Uterus (tissue), 4 donors: ENCODE measurements around the gene ALDH1A1. TPM values are rescaled to one million over a fixed set of nuclear protein-coding genes. Genes with fewer than 3 reads are reported as not detected.

Experiments
- DNase-seq, 2 donors: peaks; one replicate each; pipeline ENCODE4 v3.0.0-alpha.2; 2019 to 2020
- H3K27ac ChIP-seq, 2 donors: fragments of 200-600 bp; sonication (generic); 1 replicate in 1 of 2; 2 replicates in 1 of 2; pipeline ENCODE4 v1.5.1; 2016 to 2018
- H3K27me3 ChIP-seq, 2 donors: fragments of 200-600 bp; sonication (generic); one replicate each; pipeline ENCODE4 v1.5.1; 2018 to 2019; ENCODE audit warnings: control low read depth in 1 of 2
- H3K36me3 ChIP-seq, 2 donors: fragments of 200-600 bp; sonication (generic); one replicate each; pipeline ENCODE4 v1.5.1; 2019; ENCODE audit warnings: control low read depth in 1 of 2
- H3K4me1 ChIP-seq, 2 donors: fragments of 200-600 bp; sonication (generic); one replicate each; pipeline ENCODE4 v1.5.1; 2018 to 2019; ENCODE audit warnings: control low read depth in 1 of 2
- H3K4me3 ChIP-seq, 2 donors: fragments of 200-600 bp; sonication (generic); 1 replicate in 1 of 2; 2 replicates in 1 of 2; pipeline ENCODE4 v1.5.1; 2018 to 2019; ENCODE audit warnings: mild to moderate bottlenecking in 1 of 2
- H3K9me3 ChIP-seq, 2 donors: fragments of 200-600 bp; sonication (generic); one replicate each; pipeline ENCODE4 v1.5.1; 2019; ENCODE audit warnings: control low read depth in 1 of 2
- CTCF ChIP-seq, 4 experiments: fragments of 200-600 bp in 2 of 4; fragments of 450-650 bp in 2 of 4; sonication (generic) in 2 of 4; IDR thresholded peaks; one replicate each; pipeline ENCODE4 v1.5.1; 2016 to 2019; ENCODE audit warnings: antibody characterized with exemption in 4 of 4, mild to moderate bottlenecking in 2 of 4, moderate library complexity in 1 of 4
- POLR2A ChIP-seq, 2 donors: fragments of 450-650 bp; IDR thresholded peaks; one replicate each; pipeline ENCODE4 v1.6.1; 2016; ENCODE audit warnings: antibody characterized with exemption in 2 of 2, mild to moderate bottlenecking in 1 of 2, moderate library complexity in 1 of 2
- intact Hi-C: fragments of 100-400 bp; cut with DNase I; formaldehyde crosslinking; loops from one replicate; pipeline ENCODE4 v1.15.1; 2023; ENCODE audit warnings: low total_unique reads
- total RNA-seq, 4 donors: library from RNA; depleted of rRNA in 3 of 4; stranded (reverse); fragments of >200 nt in 3 of 4; gene quantifications; one replicate each; pipeline versions ENCODE4 v1.1.0 to v1.2.4, GENCODE V29; 2014 to 2023
- donor health status: DM: yes; HTN: yes; CAD: no.

Gene ALDH1A1
- total RNA-seq, 4 donors from 2014 or later = 87.9 to 287 (median 166) TPM

DNA sequence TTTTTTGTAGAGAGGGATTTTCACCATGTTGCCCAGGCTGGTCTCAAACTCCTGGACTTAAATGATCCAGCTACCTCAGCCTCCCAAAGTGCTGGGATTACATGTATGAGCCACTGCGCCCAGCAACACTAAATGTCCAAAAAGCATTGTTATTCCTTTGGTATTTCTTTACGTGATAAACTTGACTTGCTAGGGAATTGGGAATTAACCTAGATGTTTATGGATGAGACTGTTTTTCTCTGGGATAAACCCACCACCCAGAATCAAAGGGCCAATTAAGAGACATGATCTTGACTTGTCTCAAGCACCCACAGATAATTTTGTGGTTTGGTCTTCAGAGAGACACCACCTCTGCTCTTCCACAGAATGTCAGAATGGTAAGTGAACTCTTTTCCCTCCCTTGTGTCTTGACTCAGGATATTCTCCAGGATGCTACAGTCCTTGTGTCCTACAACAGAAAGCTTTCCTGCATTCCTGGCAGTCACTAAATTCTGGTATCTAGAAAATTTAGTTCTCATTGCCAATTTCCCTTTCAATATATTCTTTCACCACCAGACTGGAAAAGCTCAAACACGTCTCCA lies 55.7 kb downstream of the ALDH1A1 start:
- TF ChIP-seq CTCF (IDR thresholded peaks at IDR 0.05) (no peak), POLR2A (IDR thresholded peaks at IDR 0.05) (no peak)
- no peak for DNase-seq
- H3K27ac ChIP-seq = no peak overlapping the region
- no peaks in the 10 kb centered on the region for H3K36me3 ChIP-seq
- H3K4me1 ChIP-seq = no peaks in the 10 kb centered on the region
- H3K9me3 ChIP-seq = no peaks in the 10 kb centered on the region
- no peak overlapping the region for H3K4me3 ChIP-seq
- H3K27me3 ChIP-seq = no peaks in the 10 kb centered on the region
- intact Hi-C loops = no loop called here

- Histone ChIP-seq H3K36me3 (no peaks in the 10 kb centered on the region), H3K27ac (no peak overlapping the region), H3K4me1 (no peaks in the 10 kb centered on the region), H3K9me3 (no peaks in the 10 kb centered on the region), H3K27me3 (no peaks in the 10 kb centered on the region), H3K4me3 (no peak overlapping the region)
- intact Hi-C loops = no loop called here
- DNase-seq = no peak
- TF ChIP-seq POLR2A (IDR thresholded peaks at IDR 0.05) (no peak), CTCF (IDR thresholded peaks at IDR 0.05) (no peak)
Measured at GRCh38 chr9:72896439-72896838, 56.4 kb downstream of the ALDH1A1 start.

- TF ChIP-seq CTCF (IDR thresholded peaks at IDR 0.05) (no peak), POLR2A (IDR thresholded peaks at IDR 0.05) (no peak)
- no peak overlapping the region for H3K4me3 ChIP-seq
Measured at GRCh38 chr9:72895122-72895521, 57.7 kb downstream of the ALDH1A1 start.

DNA sequence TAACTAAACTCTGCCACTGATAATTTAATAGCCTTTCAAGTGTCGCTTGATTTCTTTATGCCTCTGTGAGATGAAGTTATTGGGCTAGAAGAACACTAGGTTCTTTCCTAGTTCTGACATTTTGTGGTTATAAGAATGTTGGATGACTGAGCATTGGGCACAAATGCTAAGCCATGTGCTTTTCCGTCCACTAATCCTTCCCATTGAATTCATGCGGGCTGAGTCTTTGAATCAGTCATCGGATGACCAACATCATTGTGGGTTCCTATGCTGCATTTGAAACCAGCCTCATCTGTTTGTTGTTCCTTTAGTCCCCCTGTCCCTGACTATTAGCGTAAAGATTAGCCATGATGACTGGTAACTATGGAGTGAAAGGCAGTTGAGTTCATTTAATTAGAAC lies 58.5 kb downstream of the ALDH1A1 start:
- H3K27ac ChIP-seq = no peak overlapping the region
- no peaks in the 10 kb centered on the region for H3K36me3 ChIP-seq
- no peak overlapping the region for H3K4me3 ChIP-seq
- H3K9me3 ChIP-seq = no peaks in the 10 kb centered on the region
- no peaks in the 10 kb centered on the region for H3K4me1 ChIP-seq
- intact Hi-C loops = no loop called here
- no peaks in the 10 kb centered on the region for H3K27me3 ChIP-seq
- TF ChIP-seq POLR2A (IDR thresholded peaks at IDR 0.05) = no peak
- no peak for TF ChIP-seq CTCF (IDR thresholded peaks at IDR 0.05)
- DNase-seq = no peak

More at GRCh38 chr9:72895122-72895521, 57.7 kb downstream of the ALDH1A1 start:
- H3K27me3 ChIP-seq = no peaks in the 10 kb centered on the region
- intact Hi-C loops = no loop called here
- H3K9me3 ChIP-seq = no peaks in the 10 kb centered on the region
- no peaks in the 10 kb centered on the region for H3K4me1 ChIP-seq
- H3K27ac ChIP-seq = no peak overlapping the region
- DNase-seq = no peak
- H3K36me3 ChIP-seq = no peaks in the 10 kb centered on the region

GRCh38 chr9:72893437-72893836 lies 59.4 kb downstream of the ALDH1A1 start:
- Histone ChIP-seq H3K4me1 (no peaks in the 10 kb centered on the region), H3K36me3 (no peaks in the 10 kb centered on the region), H3K9me3 (no peaks in the 10 kb centered on the region), H3K4me3 (no peak overlapping the region), H3K27me3 (no peaks in the 10 kb centered on the region), H3K27ac (no peak overlapping the region)
- TF ChIP-seq POLR2A (IDR thresholded peaks at IDR 0.05) (no peak), CTCF (IDR thresholded peaks at IDR 0.05) (no peak)
- intact Hi-C loops = no loop called here
- DNase-seq = no peak
